Muscle layer of colon (tissue), 2 donors: ENCODE data around the gene NPHP1.

Experiments used
- H3K27ac ChIP-seq: one replicate; pipeline ENCODE4 v1.7.0; 2013; ENCODE audit warnings: low read depth, mild to moderate bottlenecking, low read length, moderate library complexity
- H3K27me3 ChIP-seq, 2 donors: one replicate each; pipeline ENCODE4 v1.7.0; 2013; ENCODE audit warnings: low read length in 2 of 2, mild to moderate bottlenecking in 2 of 2; ENCODE audit not compliant: insufficient read depth in 2 of 2, control insufficient read depth in 1 of 2
- H3K36me3 ChIP-seq: one replicate; pipeline ENCODE4 v1.7.0; 2013; ENCODE audit warnings: mild to moderate bottlenecking, low read length; ENCODE audit not compliant: insufficient read depth
- H3K4me1 ChIP-seq: one replicate; pipeline ENCODE4 v1.7.0; 2013; ENCODE audit warnings: mild to moderate bottlenecking, low read length; ENCODE audit not compliant: insufficient read depth
- H3K4me3 ChIP-seq, 2 donors: one replicate each; pipeline ENCODE4 v1.7.0; 2013; ENCODE audit warnings: low read length in 2 of 2, low read depth in 1 of 2, mild to moderate bottlenecking in 1 of 2, moderate library complexity in 1 of 2
- H3K9ac ChIP-seq: one replicate; pipeline ENCODE4 v1.7.0; 2013; ENCODE audit warnings: low read length
- H3K9me3 ChIP-seq: one replicate; pipeline ENCODE4 v1.7.0; 2013; ENCODE audit warnings: mild to moderate bottlenecking, low read length
- donor health status: abdominal sarcoma.
- donor health status: Adenocarcinoma of cecum.

Gene NPHP1

GRCh38 chr2:110149330-110150220 lies 55.2 kb downstream of the NPHP1 start:
- Histone ChIP-seq H3K27me3 (no peaks in the 10 kb centered on the region), H3K27ac (no peak overlapping the region), H3K9ac (no peak overlapping the region)

GRCh38 chr2:110146945-110147332 lies 57.9 kb downstream of the NPHP1 start:
- Histone ChIP-seq H3K4me1 (no peaks in the 10 kb centered on the region), H3K4me3 (no peak overlapping the region), H3K9me3 (no peaks in the 10 kb centered on the region), H3K36me3 (no peaks in the 10 kb centered on the region), H3K9ac (no peak overlapping the region), H3K27me3 (no peaks in the 10 kb centered on the region), H3K27ac (no peak overlapping the region)

More at GRCh38 chr2:110149330-110150220, 55.2 kb downstream of the NPHP1 start:
- no peaks in the 10 kb centered on the region for H3K4me1 ChIP-seq
- H3K4me3 ChIP-seq = no peak overlapping the region
- H3K9me3 ChIP-seq = no peaks in the 10 kb centered on the region
- H3K36me3 ChIP-seq = no peaks in the 10 kb centered on the region

GRCh38 chr2:110146183-110146944 lies 58.4 kb downstream of the NPHP1 start:
- H3K27me3 ChIP-seq = no peaks in the 10 kb centered on the region
- H3K4me1 ChIP-seq = no peaks in the 10 kb centered on the region
- no peak overlapping the region for H3K4me3 ChIP-seq
- no peak overlapping the region for H3K9ac ChIP-seq
- no peaks in the 10 kb centered on the region for H3K36me3 ChIP-seq
- no peaks in the 10 kb centered on the region for H3K9me3 ChIP-seq
- no peak overlapping the region for H3K27ac ChIP-seq

GRCh38 chr2:110143982-110144381 lies 60.8 kb downstream of the NPHP1 start:
- H3K36me3 ChIP-seq = no peaks in the 10 kb centered on the region
- H3K4me1 ChIP-seq = no peaks in the 10 kb centered on the region
- no peak overlapping the region for H3K27ac ChIP-seq

GRCh38 chr2:110140401-110140800 lies 64.4 kb downstream of the NPHP1 start:
- no peak overlapping the region for H3K4me3 ChIP-seq
- no peak overlapping the region for H3K27ac ChIP-seq
- H3K9me3 ChIP-seq = no peaks in the 10 kb centered on the region
- no peak overlapping the region for H3K9ac ChIP-seq
- no peaks in the 10 kb centered on the region for H3K4me1 ChIP-seq
- no peaks in the 10 kb centered on the region for H3K27me3 ChIP-seq
- no peaks in the 10 kb centered on the region for H3K36me3 ChIP-seq

More at GRCh38 chr2:110143982-110144381, 60.8 kb downstream of the NPHP1 start:
- Histone ChIP-seq H3K9me3 (no peaks in the 10 kb centered on the region), H3K9ac (no peak overlapping the region), H3K4me3 (no peak overlapping the region), H3K27me3 (no peaks in the 10 kb centered on the region)

GRCh38 chr2:110134025-110134424 lies 70.8 kb downstream of the NPHP1 start:
- Histone ChIP-seq H3K36me3 (peaks cover 4% of the 10 kb centered on the region), H3K4me1 (no peaks in the 10 kb centered on the region), H3K9ac (no peak overlapping the region), H3K4me3 (no peak overlapping the region), H3K27ac (no peak overlapping the region), H3K9me3 (no peaks in the 10 kb centered on the region), H3K27me3 (no peaks in the 10 kb centered on the region)

- Histone ChIP-seq H3K4me1 (no peaks in the 10 kb centered on the region), H3K36me3 (peaks cover 13% of the 10 kb centered on the region), H3K27ac (no peak overlapping the region), H3K9me3 (no peaks in the 10 kb centered on the region), H3K27me3 (no peaks in the 10 kb centered on the region), H3K9ac (no peak overlapping the region), H3K4me3 (no peak overlapping the region)
Observed at GRCh38 chr2:110131166-110131565, 73.6 kb downstream of the NPHP1 start.

GRCh38 chr2:110130757-110131156 lies 74.1 kb downstream of the NPHP1 start:
- Histone ChIP-seq H3K9ac (no peak overlapping the region), H3K27ac (no peak overlapping the region), H3K4me3 (no peak overlapping the region), H3K27me3 (no peaks in the 10 kb centered on the region), H3K36me3 (peaks cover 13% of the 10 kb centered on the region), H3K9me3 (no peaks in the 10 kb centered on the region), H3K4me1 (no peaks in the 10 kb centered on the region)

GRCh38 chr2:110126906-110127305 lies 77.9 kb downstream of the NPHP1 start:
- no peaks in the 10 kb centered on the region for H3K4me1 ChIP-seq
- H3K27me3 ChIP-seq = no peaks in the 10 kb centered on the region
- no peak overlapping the region for H3K9ac ChIP-seq
- H3K9me3 ChIP-seq = no peaks in the 10 kb centered on the region
- H3K27ac ChIP-seq = no peak overlapping the region
- H3K36me3 ChIP-seq = peaks cover 13% of the 10 kb centered on the region
- no peak overlapping the region for H3K4me3 ChIP-seq

GRCh38 chr2:110126086-110126773 lies 78.6 kb downstream of the NPHP1 start:
- no peak overlapping the region for H3K4me3 ChIP-seq
- no peaks in the 10 kb centered on the region for H3K27me3 ChIP-seq
- no peak overlapping the region for H3K9ac ChIP-seq
- H3K36me3 ChIP-seq = peaks cover 13% of the 10 kb centered on the region
- H3K4me1 ChIP-seq = no peaks in the 10 kb centered on the region
- no peak overlapping the region for H3K27ac ChIP-seq
- H3K9me3 ChIP-seq = no peaks in the 10 kb centered on the region

- Histone ChIP-seq H3K9ac (no peak overlapping the region), H3K9me3 (no peaks in the 10 kb centered on the region), H3K4me1 (no peaks in the 10 kb centered on the region), H3K27me3 (no peaks in the 10 kb centered on the region), H3K27ac (no peak overlapping the region), H3K4me3 (no peak overlapping the region), H3K36me3 (peaks cover 9% of the 10 kb centered on the region)
Observed at GRCh38 chr2:110124939-110125691, 79.7 kb downstream of the NPHP1 start.
